Breast epithelium (tissue), 3 donors: Measurements from ENCODE around the gene TRIP4.

Experiments used
- POLR2A ChIP-seq: fragments of 450-650 bp; IDR thresholded peaks from one replicate; pipeline ENCODE4 v1.6.1; 2016; ENCODE audit warnings: antibody characterized with exemption, mild to moderate bottlenecking, moderate library complexity
- POLR2AphosphoS5 ChIP-seq, 3 donors: sonication (generic); formaldehyde crosslinking; IDR thresholded peaks; one replicate each; pipeline ENCODE4 v1.6.1; 2017; ENCODE audit warnings: antibody characterized with exemption in 3 of 3
- TF ChIP-seq, protein P1 (sequence below), 3 donors: fragments of 450-650 bp; IDR thresholded peaks; one replicate each; pipeline ENCODE4 v1.5.1; 2016 to 2017; ENCODE audit warnings: antibody characterized with exemption in 3 of 3, mild to moderate bottlenecking in 3 of 3, moderate library complexity in 3 of 3

DNA sequence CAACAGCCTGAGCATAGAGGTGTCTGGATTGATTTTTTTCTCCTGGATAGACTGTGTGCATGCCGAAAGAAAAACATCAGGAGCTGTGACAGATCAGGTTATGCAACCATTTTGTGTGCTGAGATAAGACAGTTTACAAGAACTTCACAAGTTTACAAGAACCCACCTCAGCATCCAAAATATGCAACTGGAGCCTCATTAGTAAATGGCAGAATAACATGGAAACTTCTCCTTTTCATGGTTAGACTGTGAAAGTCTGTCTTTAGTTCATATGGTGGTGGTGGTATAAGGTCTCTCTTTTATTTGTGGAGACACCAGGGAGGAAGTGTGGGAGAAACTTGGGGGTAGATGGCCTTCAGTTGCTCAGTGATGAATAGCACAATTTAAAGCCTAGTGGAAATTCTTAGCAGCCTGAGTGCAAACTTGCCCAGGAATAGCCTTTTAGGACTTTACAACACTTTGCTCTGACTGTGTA is 69.0 kb downstream of the TRIP4 start:
- TF ChIP-seq, protein P1, sequence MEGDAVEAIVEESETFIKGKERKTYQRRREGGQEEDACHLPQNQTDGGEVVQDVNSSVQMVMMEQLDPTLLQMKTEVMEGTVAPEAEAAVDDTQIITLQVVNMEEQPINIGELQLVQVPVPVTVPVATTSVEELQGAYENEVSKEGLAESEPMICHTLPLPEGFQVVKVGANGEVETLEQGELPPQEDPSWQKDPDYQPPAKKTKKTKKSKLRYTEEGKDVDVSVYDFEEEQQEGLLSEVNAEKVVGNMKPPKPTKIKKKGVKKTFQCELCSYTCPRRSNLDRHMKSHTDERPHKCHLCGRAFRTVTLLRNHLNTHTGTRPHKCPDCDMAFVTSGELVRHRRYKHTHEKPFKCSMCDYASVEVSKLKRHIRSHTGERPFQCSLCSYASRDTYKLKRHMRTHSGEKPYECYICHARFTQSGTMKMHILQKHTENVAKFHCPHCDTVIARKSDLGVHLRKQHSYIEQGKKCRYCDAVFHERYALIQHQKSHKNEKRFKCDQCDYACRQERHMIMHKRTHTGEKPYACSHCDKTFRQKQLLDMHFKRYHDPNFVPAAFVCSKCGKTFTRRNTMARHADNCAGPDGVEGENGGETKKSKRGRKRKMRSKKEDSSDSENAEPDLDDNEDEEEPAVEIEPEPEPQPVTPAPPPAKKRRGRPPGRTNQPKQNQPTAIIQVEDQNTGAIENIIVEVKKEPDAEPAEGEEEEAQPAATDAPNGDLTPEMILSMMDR (IDR thresholded peaks at IDR 0.05), result no peak
- TF ChIP-seq POLR2A (no peak), POLR2AphosphoS5 (IDR thresholded peaks at IDR 0.05) (no peak)
